ENCODE measurements around the gene CCDC85C.

- TF ChIP-seq YY1 (IDR thresholded peaks at IDR 0.05; ENCODE audit: extremely low read depth, insufficient replicate concordance, low read depth, low read length) (no peak), CTCF (IDR thresholded peaks at IDR 0.05 in 2 of 3, conservative IDR thresholded peaks at IDR 0.05 in 1 of 3; ENCODE audit: borderline replicate concordance in 1 of 3, insufficient read depth in 1 of 3, low read depth in 2 of 3, low read length in 2 of 3) (no peak), ZNF274 (IDR thresholded peaks at IDR 0.05; ENCODE audit: low read depth, low read length) (no peak), POLR2AphosphoS5 (IDR thresholded peaks at IDR 0.05; ENCODE audit: low read depth, low read length) (no peak), EGR1 (IDR thresholded peaks at IDR 0.05; ENCODE audit: low read depth) (no peak; the same call in 1 of the 2 replicates), CBX3 (IDR thresholded peaks at IDR 0.05; ENCODE audit: low read depth) (no peak), EZH2phosphoT487 (IDR thresholded peaks at IDR 0.05; ENCODE audit: borderline replicate concordance) (no peak), EZH2 (IDR thresholded peaks at IDR 0.05) (no peak), JUND (IDR thresholded peaks at IDR 0.05) (no peak), ATF3 (IDR thresholded peaks at IDR 0.05) (no peak), POLR2A (IDR thresholded peaks at IDR 0.05; ENCODE audit: borderline replicate concordance, extremely low read depth, insufficient read depth, insufficient read length) (no peak), TCF7L2 (IDR thresholded peaks at IDR 0.05; ENCODE audit: borderline replicate concordance, extremely low read depth, insufficient read depth, insufficient read length) (no peak), SRF (IDR thresholded peaks at IDR 0.05; ENCODE audit: low read depth) (no peak), ZBTB33 (IDR thresholded peaks at IDR 0.05; ENCODE audit: extremely low read depth, insufficient replicate concordance, low read length) (no peak)
Measured at GRCh38 chr14:99604766-99605298, 825 bp upstream of the CCDC85C start.

All from HCT116 (cell line).